BJ (cell line): ENCODE results near the gene HNRNPU. TPM values are rescaled to one million over a fixed set of nuclear protein-coding genes. Genes with fewer than 3 reads are reported as not detected.

Experiments used
- CTCF ChIA-PET: fragments of 350-600 bp; formaldehyde crosslinking; extraction: SDS; loops from one replicate; lab custom pipeline; 2021; ENCODE audit warnings: antibody characterized with exemption, inconsistent platforms; lab: Yijun Ruan, JAX
- POLR2A ChIA-PET: fragments of 300-600 bp; sonication (Branson Sonifier 250); formaldehyde crosslinking; extraction: SDS; loops from one replicate; lab custom pipeline; 2021; ENCODE audit warnings: antibody characterized with exemption; lab: Charles Lee
- DNase-seq: peaks from one replicate; pipeline ENCODE4 v3.0.0-alpha.2; 2011; ENCODE audit warnings: low read depth
- H3K27me3 ChIP-seq: 2 replicates; pipeline ENCODE4 v1.6.0; 2011; ENCODE audit warnings: low read length; ENCODE audit not compliant: control insufficient read depth, insufficient read depth
- H3K36me3 ChIP-seq: 2 replicates; pipeline ENCODE4 v1.5.1; 2011; ENCODE audit warnings: low read length; ENCODE audit not compliant: control insufficient read depth, insufficient read depth
- H3K4me3 ChIP-seq: 2 replicates; pipeline ENCODE4 v1.5.1; 2011; ENCODE audit warnings: low read depth, mild to moderate bottlenecking, control low read depth, low read length
- polyA minus RNA-seq: library from RNA; depleted of rRNA, polyadenylated mRNA; stranded (reverse); fragments of >200 nt; gene quantifications from 2 replicates; pipeline ENCODE4 v1.2.3, GENCODE V29; 2011; rRNA and poly(A)+ RNA removed
- polyA plus RNA-seq: library from polyadenylated mRNA; depleted of rRNA; stranded (reverse); fragments of >200 nt; gene quantifications from 2 replicates; pipeline ENCODE4 v1.2.3, GENCODE V29; 2011; rRNA removed
- TF ChIP-seq, protein P1 (sequence below): IDR thresholded peaks from 2 replicates; pipeline ENCODE4 v1.5.1; 2011; ENCODE audit warnings: low read depth, mild to moderate bottlenecking, control low read depth, inconsistent platforms, low read length, moderate library complexity; ENCODE audit not compliant: insufficient read depth

The HNRNPU gene
- polyA plus RNA-seq: 72.8 and 156 TPM in 2 replicates
- 146 and 152 TPM in 2 replicates for polyA minus RNA-seq

DNA sequence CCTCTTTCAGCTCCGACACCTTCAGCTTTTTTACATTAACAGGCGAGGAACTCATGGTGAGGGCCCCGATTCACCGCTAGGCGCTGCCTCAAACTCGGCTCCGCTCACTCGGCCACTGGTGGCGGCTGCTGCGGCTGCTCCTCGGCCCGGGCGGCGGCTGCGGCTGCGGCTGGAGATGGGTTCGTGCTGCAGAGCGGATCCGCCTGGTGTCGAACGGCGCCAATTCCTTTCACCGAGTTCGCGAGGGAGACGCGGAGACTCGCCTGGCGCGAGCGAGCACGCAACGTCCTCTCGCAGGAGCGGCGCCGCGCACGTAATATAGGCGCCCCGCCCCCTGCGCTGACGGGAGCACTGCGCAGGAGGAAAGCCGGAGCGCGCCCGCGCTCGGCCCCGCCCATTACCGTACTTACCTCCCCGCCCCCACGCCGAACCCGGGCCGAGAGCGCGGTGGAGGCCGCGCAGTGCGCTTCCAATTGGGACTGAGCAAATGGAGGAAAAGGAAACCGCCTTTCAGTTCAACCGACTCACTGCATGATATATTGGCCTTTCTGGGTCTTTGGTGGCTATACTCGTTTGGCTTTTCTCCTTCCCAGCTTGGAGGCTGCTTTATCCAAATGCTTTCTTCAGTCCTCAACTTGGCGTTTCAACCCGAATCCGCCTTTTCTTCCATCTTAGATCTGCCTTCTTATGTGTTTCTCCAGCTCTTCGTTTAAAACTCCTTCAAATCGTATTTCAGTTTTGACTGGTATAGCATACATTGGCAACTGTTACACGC is at the start of gene HNRNPU:
Gene HNRNPU (minus strand): TSS at position 291 of the 775 bp plus-strand sequence. CDS start 236 bp downstream, at position 55.
- DNase-seq: peak; percentile 73
- peak within 1 kb of the TSS; percentile 63 for H3K4me3 ChIP-seq
- ChIA-PET CTCF (interaction anchor here (0.6 to 0.8 kb wide), 2 partner anchors 50 to 178 kb away, joined by 3 read pairs; no protein-coding TSS in a partner anchor), POLR2A (no interaction called here)
- TF ChIP-seq, protein P1, sequence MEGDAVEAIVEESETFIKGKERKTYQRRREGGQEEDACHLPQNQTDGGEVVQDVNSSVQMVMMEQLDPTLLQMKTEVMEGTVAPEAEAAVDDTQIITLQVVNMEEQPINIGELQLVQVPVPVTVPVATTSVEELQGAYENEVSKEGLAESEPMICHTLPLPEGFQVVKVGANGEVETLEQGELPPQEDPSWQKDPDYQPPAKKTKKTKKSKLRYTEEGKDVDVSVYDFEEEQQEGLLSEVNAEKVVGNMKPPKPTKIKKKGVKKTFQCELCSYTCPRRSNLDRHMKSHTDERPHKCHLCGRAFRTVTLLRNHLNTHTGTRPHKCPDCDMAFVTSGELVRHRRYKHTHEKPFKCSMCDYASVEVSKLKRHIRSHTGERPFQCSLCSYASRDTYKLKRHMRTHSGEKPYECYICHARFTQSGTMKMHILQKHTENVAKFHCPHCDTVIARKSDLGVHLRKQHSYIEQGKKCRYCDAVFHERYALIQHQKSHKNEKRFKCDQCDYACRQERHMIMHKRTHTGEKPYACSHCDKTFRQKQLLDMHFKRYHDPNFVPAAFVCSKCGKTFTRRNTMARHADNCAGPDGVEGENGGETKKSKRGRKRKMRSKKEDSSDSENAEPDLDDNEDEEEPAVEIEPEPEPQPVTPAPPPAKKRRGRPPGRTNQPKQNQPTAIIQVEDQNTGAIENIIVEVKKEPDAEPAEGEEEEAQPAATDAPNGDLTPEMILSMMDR: peak; percentile 38
- peaks cover 3% of the 10 kb centered on the region; the same call in 1 of the 2 replicates for H3K36me3 ChIP-seq
- H3K27me3 ChIP-seq: no peaks in the 10 kb centered on the region

DNA sequence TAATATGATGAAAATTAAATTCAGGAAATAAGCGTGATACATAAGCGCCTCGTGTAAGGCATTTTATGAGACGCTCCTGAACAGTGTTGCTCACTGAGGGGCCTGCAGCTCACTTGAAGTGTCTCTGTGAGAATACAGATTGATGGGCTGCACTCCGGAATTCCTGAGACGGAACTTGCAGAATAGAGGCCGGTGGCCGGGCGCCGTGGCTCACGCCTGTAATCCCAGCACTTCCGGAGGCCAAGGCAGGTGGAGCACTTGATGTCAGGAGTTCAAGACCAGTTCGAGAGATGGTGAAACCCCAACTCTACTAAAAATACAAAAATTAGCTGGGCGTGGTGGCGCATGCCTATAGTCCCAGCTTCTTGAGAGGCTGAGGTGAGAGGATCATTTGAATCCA is 49.5 kb upstream of the HNRNPU start:
- TF ChIP-seq, protein P1: no peak
- H3K4me3 ChIP-seq: no peak overlapping the region
- H3K27me3 ChIP-seq: peaks cover 5% of the 10 kb centered on the region; the same call in 1 of the 2 replicates
- no peaks in the 10 kb centered on the region for H3K36me3 ChIP-seq
- POLR2A ChIA-PET: no interaction called here
- CTCF ChIA-PET: no interaction called here
- no peak for DNase-seq

DNA sequence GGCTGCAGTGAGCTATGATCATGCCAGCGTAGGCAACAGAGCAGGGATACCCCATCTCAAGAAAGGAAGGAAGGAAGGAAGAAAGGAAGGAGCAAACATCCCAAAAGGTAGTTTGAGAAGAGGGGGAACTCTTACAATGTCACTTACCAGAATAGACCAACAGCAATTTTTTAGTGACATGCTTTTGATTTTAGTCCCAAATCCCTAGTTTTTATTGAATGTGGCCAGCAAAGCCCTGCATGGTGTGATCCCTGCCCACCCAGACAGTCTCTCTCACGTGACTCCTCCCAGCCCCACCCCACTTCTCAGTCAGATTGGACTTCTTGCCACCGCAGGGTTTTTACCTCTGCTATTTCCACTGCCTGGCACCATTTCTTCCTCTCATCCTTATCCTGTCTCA is 39.8 kb upstream of the HNRNPU start:
- TF ChIP-seq, protein P1: no peak
- DNase-seq: no peak
- ChIA-PET CTCF (no interaction called here), POLR2A (no interaction called here)
- Histone ChIP-seq H3K4me3 (no peak overlapping the region), H3K36me3 (no peaks in the 10 kb centered on the region), H3K27me3 (no peaks in the 10 kb centered on the region)

DNA sequence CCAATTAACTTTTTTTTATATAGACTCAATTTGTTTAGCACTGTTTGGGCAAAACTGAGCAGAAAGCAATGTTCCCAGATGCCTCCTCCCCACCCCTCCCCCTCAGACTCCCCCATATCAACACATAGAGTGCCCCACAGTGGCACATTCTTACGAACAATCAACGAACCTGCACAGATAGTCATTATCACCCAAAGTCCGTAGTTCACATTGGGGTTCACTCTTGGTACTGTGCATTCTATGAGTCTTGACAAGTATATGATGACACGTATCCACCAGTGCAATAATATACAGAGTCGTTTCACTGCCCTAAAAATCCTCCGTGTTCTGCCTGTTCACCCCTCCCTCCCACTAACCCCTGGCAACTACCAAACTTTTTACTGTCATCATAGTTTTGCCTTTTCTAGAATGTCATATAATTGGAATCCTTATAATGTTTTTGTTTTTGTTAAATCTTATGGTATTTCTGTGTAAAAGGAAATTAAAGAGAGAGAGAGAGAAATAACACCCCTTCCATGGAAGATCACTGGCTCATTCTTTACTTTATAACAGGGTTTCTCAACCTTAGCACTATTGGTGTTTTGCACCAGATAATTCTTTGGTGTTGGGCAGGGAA is 37.2 kb upstream of the HNRNPU start:
- Histone ChIP-seq H3K36me3 (no peaks in the 10 kb centered on the region), H3K4me3 (no peak overlapping the region), H3K27me3 (no peaks in the 10 kb centered on the region)
- ChIA-PET CTCF (no interaction called here), POLR2A (no interaction called here)
- TF ChIP-seq, protein P1: no peak
- no peak for DNase-seq
